B cell (primary cell): ENCODE data around the gene MROH2A. TPM values are rescaled to one million over a fixed set of nuclear protein-coding genes. Genes with fewer than 3 reads are reported as not detected.

Experiments used
- ATAC-seq: fragments of 200-7000 bp; cut with Tn5 transposase; one replicate; pipeline ENCODE4 v1.10.0; 2021; ENCODE audit warnings: low read depth, mild to moderate bottlenecking, moderate number of reproducible peaks, moderate library complexity
- CTCF ChIA-PET: fragments of 350-600 bp; sonication (Branson Sonifier 250); formaldehyde crosslinking; loops from one replicate; lab custom pipeline; 2021; ENCODE audit warnings: antibody characterized with exemption, inconsistent platforms; lab: Charles Lee
- POLR2A ChIA-PET: fragments of 350-600 bp; sonication (Branson Sonifier 250); formaldehyde crosslinking; loops from one replicate; lab custom pipeline; 2021; ENCODE audit warnings: antibody characterized with exemption; lab: Charles Lee
- DNase-seq: peaks from one replicate; pipeline ENCODE4 v3.0.0; 2013
- H2AFZ ChIP-seq: 2 replicates; pipeline ENCODE4 v1.6.1; 2012; ENCODE audit warnings: mild to moderate bottlenecking, low read depth, low read length; ENCODE audit not compliant: insufficient read depth, poor library complexity, severe bottlenecking
- H3K27ac ChIP-seq, 2 donors: 1 replicate in 1 of 2; 2 replicates in 1 of 2; pipeline ENCODE4 v1.5.1; 2012 to 2013; ENCODE audit warnings: low read length in 2 of 2, mild to moderate bottlenecking in 2 of 2, moderate library complexity in 1 of 2
- H3K27me3 ChIP-seq, 4 experiments: fragments of 200-600 bp in 1 of 4; sonication (generic) in 1 of 4; replicated peaks in 1 of 4; 1 replicate in 2 of 4; 2 replicates in 2 of 4; pipeline versions ENCODE4 v1.6.1 to v1.7.0; 2013 to 2016; ENCODE audit warnings: low read length in 3 of 4, mild to moderate bottlenecking in 2 of 4, mixed read lengths in 1 of 4, moderate library complexity in 1 of 4; ENCODE audit not compliant: insufficient read depth in 4 of 4, control insufficient read depth in 3 of 4; ENCODE audit errors: control extremely low read depth in 1 of 4
- H3K36me3 ChIP-seq, 2 experiments: replicated peaks in 1 of 2; 1 replicate in 1 of 2; 2 replicates in 1 of 2; pipeline versions ENCODE4 v1.6.1 to v1.7.1; 2013; ENCODE audit warnings: low read length in 1 of 2; ENCODE audit not compliant: insufficient read depth in 2 of 2, control insufficient read depth in 1 of 2; ENCODE audit errors: control extremely low read depth in 1 of 2, extremely low read depth in 1 of 2
- H3K4me1 ChIP-seq, 2 donors: fragments of 200-600 bp in 1 of 2; sonication (generic) in 1 of 2; 1 replicate in 1 of 2; 2 replicates in 1 of 2; pipeline versions ENCODE4 v1.5.1 to v1.6.1; 2013 to 2017; ENCODE audit warnings: low read length in 2 of 2; ENCODE audit not compliant: control insufficient read depth in 2 of 2, insufficient read depth in 2 of 2
- H3K4me2 ChIP-seq: replicated peaks from 2 replicates; pipeline ENCODE3; 2012; ENCODE audit warnings: mild to moderate bottlenecking, low read depth, low read length; ENCODE audit not compliant: poor library complexity, severe bottlenecking
- H3K4me3 ChIP-seq, 5 experiments: fragments of 200-600 bp in 1 of 5; sonication (generic) in 1 of 5; 1 replicate in 3 of 5; 2 replicates in 2 of 5; pipeline versions ENCODE4 v1.5.1 to v1.7.0; 2011 to 2016; ENCODE audit warnings: low read length in 4 of 5, mild to moderate bottlenecking in 4 of 5, low read depth in 2 of 5, control low read depth in 1 of 5, moderate library complexity in 1 of 5; ENCODE audit not compliant: insufficient read depth in 1 of 5; ENCODE audit errors: control extremely low read depth in 1 of 5, extremely low read depth in 1 of 5
- H3K79me2 ChIP-seq: fragments of 200-600 bp; sonication (generic); one replicate; pipeline ENCODE4 v1.6.0; 2016; ENCODE audit warnings: low read length; ENCODE audit not compliant: control insufficient read depth, insufficient read depth
- H3K9ac ChIP-seq: fragments of 200-600 bp; sonication (generic); 2 replicates; pipeline ENCODE4 v1.6.1; 2017; ENCODE audit warnings: mild to moderate bottlenecking, low read length, moderate library complexity
- H3K9me3 ChIP-seq, 3 donors: one replicate each; pipeline versions ENCODE4 v1.6.1 to v1.7.1; 2013; ENCODE audit warnings: low read length in 2 of 3; ENCODE audit not compliant: control insufficient read depth in 2 of 3, insufficient read depth in 1 of 3; ENCODE audit errors: control extremely low read depth in 1 of 3
- H4K20me1 ChIP-seq: 2 replicates; pipeline ENCODE4 v1.6.0; 2012; ENCODE audit warnings: mild to moderate bottlenecking, low read length; ENCODE audit not compliant: insufficient read depth, control insufficient read depth, poor library complexity, severe bottlenecking
- H3K27ac Mint-ChIP-seq: one replicate; pipeline ENCODE4 v1.8.0; 2021; ENCODE audit warnings: mixed read lengths
- H3K27me3 Mint-ChIP-seq: one replicate; pipeline ENCODE4 v1.8.0; 2021; ENCODE audit warnings: mixed read lengths
- H3K4me1 Mint-ChIP-seq: one replicate; pipeline ENCODE4 v1.8.0; 2021; ENCODE audit warnings: mixed read lengths
- H3K4me3 Mint-ChIP-seq: one replicate; pipeline ENCODE4 v1.8.0; 2021; ENCODE audit warnings: mixed read lengths
- H3K9me3 Mint-ChIP-seq: one replicate; pipeline ENCODE4 v1.8.0; 2022; ENCODE audit warnings: mixed read lengths; ENCODE audit not compliant: insufficient read depth
- CTCF ChIP-seq: fragments of 200-600 bp; IDR thresholded peaks from one replicate; pipeline ENCODE4 v1.8.0; 2022; ENCODE audit warnings: antibody characterized with exemption, mild to moderate bottlenecking
- EZH2 ChIP-seq: IDR thresholded peaks from 2 replicates; pipeline ENCODE4 v1.6.1; 2012; ENCODE audit warnings: borderline replicate concordance, low read depth, mild to moderate bottlenecking, moderate library complexity, low read length; ENCODE audit not compliant: insufficient read depth, poor library complexity, severe bottlenecking
- WGBS: methylation state at CpG from one replicate; pipeline ENCODE4 v1.1.5; 2013; ENCODE audit warnings: missing lambda C conversion rate; ENCODE audit not compliant: insufficient coverage; 5-methylcytosine and 5-hydroxymethylcytosine counted together
- intact Hi-C: fragments of 100-400 bp; cut with micrococcal nuclease; formaldehyde crosslinking; loops from one replicate; pipeline ENCODE4 v1.10.0; 2022
- polyA plus RNA-seq: library from polyadenylated mRNA; depleted of rRNA; stranded (reverse); fragments of >200 nt; gene quantifications from 2 replicates; pipeline ENCODE4 v1.2.3, GENCODE V29; 2012
- total RNA-seq, 2 donors: library from RNA; stranded (reverse); fragments of 120-200 nt in 1 of 2; gene quantifications; 1 replicate in 1 of 2; 2 replicates in 1 of 2; pipeline versions ENCODE4 v1.2.3 to v1.2.4, GENCODE V29; 2013 to 2022

MROH2A gene
- total and polyA plus RNA-seq, 2 donors (not counting 1 experiment from before 2014, with no cell fraction given): not detected

GRCh38 chr2:233831861-233832260 lies 53.7 kb downstream of the MROH2A start:
- Histone ChIP-seq H3K79me2 (peaks cover 2% of the 10 kb centered on the region), H3K27ac (no peak overlapping the region), H3K4me1 (peaks cover 0 to 6% of the 10 kb centered on the region in 2 donors), H3K36me3 (no peaks in the 10 kb centered on the region), H3K4me3 (no peak overlapping the region), H3K9me3 (peaks cover 0 to 11% (median 0%) of the 10 kb centered on the region in 3 donors), H3K9ac (no peak overlapping the region), H3K4me2 (no peak overlapping the region), H3K27me3 (no peaks in the 10 kb centered on the region), H4K20me1 (no peaks in the 10 kb centered on the region), H2AFZ (no peak overlapping the region)
- 97% methylated on average over 6 of the region's 6 CpGs for WGBS
- POLR2A ChIA-PET: no interaction called here
- ATAC-seq: no peak
- H3K27me3 Mint-ChIP-seq: no peaks in the 10 kb centered on the region
- H3K4me3 Mint-ChIP-seq: no peak overlapping the region
- H3K9me3 Mint-ChIP-seq: no peaks in the 10 kb centered on the region
- TF ChIP-seq EZH2: no peak
- TF ChIP-seq CTCF: no peak
- CTCF ChIA-PET: no interaction called here
- intact Hi-C loops: no loop called here
- DNase-seq: no peak
- H3K4me1 Mint-ChIP-seq: peaks cover 3% of the 10 kb centered on the region
- no peak overlapping the region for H3K27ac Mint-ChIP-seq

GRCh38 chr2:233832414-233832813 lies 54.3 kb downstream of the MROH2A start:
- ATAC-seq (no peak), DNase-seq (no peak)
- H3K9ac ChIP-seq: no peak overlapping the region
- H4K20me1 ChIP-seq: no peaks in the 10 kb centered on the region
- H3K4me3 ChIP-seq: no peak overlapping the region
- H3K4me1 ChIP-seq: peaks cover 0 to 6% of the 10 kb centered on the region in 2 donors
- no peak overlapping the region for H3K27ac ChIP-seq
- H3K36me3 ChIP-seq: no peaks in the 10 kb centered on the region
- WGBS: 93% methylated on average over 4 of the region's 9 CpGs
- no peaks in the 10 kb centered on the region for H3K27me3 ChIP-seq
- POLR2A ChIA-PET: no interaction called here
- no peak overlapping the region for H3K27ac Mint-ChIP-seq
- H3K4me2 ChIP-seq: no peak overlapping the region
- H3K4me3 Mint-ChIP-seq: no peak overlapping the region
- no peaks in the 10 kb centered on the region for H3K27me3 Mint-ChIP-seq
- intact Hi-C loops: no loop called here
- CTCF ChIA-PET: interaction anchor here (1.0 kb wide), 1 partner anchor 428 kb away, joined by 4 read pairs; no protein-coding TSS in a partner anchor
- H3K4me1 Mint-ChIP-seq: peaks cover 3% of the 10 kb centered on the region
- no peaks in the 10 kb centered on the region for H3K9me3 Mint-ChIP-seq
- H2AFZ ChIP-seq: no peak overlapping the region
- TF ChIP-seq EZH2: no peak
- no peak for TF ChIP-seq CTCF
- H3K9me3 ChIP-seq: peaks cover 0 to 11% (median 0%) of the 10 kb centered on the region in 3 donors
- H3K79me2 ChIP-seq: peaks cover 7% of the 10 kb centered on the region
